DMS153 treated with DMSO at 0.1 percent for 48 hours (cell line): ENCODE data around the gene GNPNAT1.
"Not testable (repeated sequence)": the region's sequence is repeated elsewhere in the genome, so short reads cannot be mapped to it uniquely, and the experiment has no call there.

Experiments
- DNase-seq: peaks from one replicate; lab custom pipeline; 2025; ENCODE audit not compliant: unreplicated experiment; lab: John Stamatoyannopoulos, UW

Gene GNPNAT1

DNA sequence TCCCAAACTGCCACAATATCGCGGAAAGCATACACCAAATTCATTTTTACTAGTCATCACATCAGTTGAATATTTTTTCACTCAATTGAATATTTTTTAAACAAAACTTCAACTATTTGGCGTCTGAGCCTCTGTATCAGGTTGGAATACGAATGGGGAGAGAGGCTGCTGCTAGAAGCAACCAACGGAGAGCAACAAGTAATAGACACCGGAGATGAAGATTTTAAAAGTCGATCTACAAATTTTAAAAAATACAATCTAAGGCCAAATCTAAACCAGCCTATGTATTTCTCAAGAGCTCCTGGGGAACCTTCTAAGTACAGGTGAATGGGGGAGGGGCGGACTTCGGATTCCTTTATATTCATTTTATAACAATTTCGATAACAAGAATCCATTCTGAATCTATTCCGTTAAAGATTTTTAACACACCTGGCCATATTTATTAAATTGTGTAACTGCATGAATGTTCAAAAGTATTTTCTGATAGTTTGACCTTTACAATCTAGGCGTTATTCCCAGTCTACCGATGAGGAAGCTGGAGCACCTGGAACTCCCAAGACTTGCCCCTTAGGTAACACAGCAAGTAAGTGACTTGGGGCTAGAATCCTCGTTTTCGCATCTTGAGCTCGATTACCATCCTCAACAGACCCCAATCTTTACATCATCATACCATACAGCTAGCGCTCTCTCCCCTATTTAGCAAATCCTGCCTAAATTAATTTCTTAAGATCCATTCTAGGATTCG lies 1.2 kb downstream of the GNPNAT1 start:
- no peak for DNase-seq

DNA sequence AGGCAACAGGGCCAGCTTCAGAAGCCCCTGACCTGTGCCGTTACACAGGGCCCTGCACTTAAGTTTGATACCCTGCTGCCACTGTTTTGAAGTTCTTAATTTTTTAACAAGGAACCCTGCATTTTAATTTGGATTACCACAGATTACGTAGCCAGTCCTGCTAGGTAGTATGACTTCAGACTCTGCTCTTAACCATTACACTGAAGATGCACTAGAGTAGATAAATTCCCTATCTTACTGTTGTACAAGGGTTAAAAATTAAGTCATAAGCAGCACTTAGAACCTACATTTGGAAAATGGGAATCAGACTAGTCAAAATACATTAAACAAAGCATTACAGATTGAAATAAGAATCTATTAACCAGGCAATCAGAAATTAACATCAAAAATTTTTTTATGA lies 2.3 kb downstream of the GNPNAT1 start:
- DNase-seq, result no peak

DNA sequence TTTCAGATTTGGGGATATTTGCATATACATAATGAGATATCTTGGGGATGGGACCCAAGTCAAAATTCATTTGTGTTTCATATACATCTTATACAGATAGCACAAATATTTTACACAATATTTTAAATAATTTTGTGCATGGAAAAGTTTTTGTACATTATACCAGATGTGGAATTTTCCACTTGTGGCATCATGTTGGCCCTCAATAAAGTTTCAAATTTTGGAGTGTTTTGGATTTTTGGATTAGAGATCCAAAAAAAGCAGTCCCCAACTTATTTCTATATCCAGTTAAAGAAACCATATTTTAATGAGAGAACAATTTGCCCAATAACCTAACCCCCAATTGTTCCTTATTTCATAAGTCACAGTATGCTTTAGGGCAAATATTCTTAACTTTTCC lies 4.5 kb downstream of the GNPNAT1 start:
- no peak for DNase-seq

DNA sequence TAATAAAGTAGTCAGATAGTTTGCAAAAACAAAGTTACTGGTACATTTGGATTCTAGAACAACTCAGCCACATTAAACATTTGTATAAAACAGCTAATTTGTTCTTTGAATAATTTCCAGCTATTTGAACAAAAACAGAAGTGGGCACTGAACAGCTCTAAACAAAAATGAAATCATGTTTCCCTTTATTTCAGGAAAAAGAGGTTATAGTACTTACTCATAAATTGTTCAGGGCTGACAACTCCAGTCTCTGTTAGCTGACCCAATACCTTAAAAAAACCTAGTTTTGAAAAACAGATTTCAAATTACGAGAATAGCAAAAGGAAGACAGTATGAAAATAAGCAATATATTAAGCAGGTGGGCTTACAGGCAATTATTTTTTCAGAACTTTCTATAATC lies 8.2 kb downstream of the GNPNAT1 start:
- no peak for DNase-seq

DNA sequence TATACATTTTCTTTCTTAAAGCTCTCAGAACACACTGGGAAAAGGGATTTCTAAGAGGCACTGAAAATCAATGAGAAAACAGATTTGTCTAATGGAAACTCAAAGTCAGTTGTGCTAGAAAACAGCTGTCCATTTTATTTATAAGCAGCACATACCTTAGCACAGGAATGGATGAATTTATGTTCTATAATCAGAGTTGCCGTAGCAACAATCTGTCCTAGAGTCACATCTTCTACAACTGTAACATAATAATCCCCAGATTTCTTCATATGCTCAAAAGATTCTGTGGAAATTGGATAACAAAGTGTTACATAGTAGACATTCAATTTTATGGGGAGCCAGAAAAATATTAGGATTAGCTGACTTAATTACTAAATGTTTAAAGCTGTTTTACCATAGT lies 9.8 kb downstream of the GNPNAT1 start:
- DNase-seq, result no peak

DNA sequence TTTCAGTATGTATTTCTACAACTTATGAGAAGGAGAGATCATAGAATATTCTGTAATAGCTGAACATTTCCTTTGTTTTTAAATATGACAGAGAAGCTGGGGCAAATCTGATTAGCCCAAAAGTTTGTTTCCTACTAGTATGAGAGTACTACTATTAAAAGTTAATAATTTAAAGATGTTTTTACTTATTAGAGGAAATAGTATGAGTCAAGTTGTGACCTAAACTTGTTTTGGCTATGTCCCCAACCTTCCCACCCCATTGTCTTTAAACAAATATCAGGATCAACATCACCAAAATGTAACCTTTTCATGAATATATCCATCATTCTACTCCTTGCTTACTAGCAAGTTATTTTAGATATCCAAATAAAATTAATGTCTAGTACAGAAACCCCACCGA lies 10.5 kb downstream of the GNPNAT1 start:
- DNase-seq, result no peak

DNA sequence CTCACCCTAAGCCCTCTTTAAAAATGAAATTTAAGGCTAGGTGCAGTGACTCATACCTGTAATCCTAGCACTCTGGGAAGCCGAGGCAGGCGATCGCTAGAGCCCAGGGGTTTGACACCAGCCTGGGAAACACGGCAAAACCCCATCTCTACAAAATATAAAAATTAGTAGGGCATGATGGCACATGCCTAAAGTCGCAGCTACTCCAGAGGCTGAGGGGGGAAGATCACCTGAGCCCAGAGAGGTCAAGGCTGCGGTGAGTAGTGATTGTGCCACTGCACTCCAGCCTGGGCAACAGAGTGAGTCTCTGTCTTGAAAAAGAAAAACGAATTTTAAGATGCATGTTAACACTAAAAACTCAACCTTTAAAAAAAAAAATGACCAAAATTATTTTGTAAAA lies 12.7 kb downstream of the GNPNAT1 start:
- DNase-seq, result no peak

DNA sequence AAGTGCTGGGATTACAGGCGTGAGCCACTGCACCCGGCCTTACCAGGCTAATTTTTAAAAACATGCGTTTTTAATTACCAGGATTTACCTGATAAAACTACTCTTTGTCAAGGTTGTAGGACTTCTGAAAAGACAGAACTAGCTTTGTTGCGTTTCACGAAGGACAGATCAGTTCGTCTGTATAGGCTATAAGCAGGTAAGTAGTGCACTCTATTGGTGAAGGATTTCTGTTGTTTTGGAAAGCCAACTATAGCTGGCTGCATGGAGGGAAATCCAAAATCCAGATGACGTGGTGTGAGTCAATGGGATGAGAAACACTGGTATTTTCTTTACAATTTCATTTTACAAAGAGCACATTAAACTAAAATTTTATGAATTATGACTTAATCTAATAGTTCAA lies 14.6 kb downstream of the GNPNAT1 start:
- DNase-seq, result no peak

DNA sequence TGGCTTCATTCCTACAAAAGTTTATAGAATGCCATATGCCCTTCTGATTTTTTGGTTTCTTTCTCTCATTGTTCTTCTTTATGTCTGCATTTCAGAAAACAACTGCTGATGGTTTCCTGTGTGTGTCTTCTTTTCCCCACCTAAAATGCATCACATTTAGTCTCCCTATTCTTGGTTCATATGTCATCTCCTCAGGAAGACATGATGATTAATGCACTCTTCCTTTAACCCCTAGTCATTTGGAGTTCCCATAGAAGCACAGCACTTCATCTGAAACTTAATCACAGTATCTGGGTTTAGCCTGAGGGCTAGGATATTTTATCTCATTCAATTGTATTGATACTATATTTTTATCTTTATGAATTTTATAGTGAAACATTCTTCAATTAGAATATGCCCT lies 21.5 kb downstream of the GNPNAT1 start:
- no peak for DNase-seq

DNA sequence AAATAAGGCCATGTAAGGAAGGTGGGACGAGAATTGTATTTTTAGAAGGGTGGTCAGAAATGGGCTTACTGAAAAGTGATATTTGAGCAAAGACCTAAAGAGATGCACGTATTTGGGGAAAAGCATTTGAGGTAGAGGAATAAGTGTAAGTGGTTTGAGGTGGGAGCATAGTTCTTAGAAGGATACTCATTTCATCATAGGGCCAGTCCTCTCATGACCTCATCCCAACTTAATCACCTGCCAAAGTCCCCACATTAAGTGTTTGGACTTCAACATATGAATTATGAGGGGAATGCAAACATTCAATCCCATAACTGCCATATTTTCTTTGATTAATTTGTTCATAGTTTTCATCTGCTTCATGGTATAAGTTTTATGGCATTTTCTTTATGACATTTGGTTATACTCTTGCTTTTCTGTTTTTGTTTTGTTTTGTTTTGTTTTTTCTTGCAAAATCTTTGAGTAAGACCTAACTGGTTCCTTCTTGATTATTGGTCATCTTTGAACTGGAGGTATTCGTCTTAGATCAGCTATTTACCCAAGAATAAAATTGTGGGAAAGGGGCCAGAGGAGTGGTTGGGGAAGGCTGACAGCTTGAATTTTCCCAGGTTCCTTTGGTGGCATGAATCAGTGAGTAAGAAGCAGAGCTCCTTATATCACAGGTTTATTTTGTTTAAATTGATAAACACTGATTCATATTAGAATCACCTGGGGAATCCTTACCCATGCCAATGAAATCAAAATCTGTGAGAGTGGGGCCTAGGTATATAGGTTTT lies 24.2 kb downstream of the GNPNAT1 start:
- DNase-seq, result no peak

DNA sequence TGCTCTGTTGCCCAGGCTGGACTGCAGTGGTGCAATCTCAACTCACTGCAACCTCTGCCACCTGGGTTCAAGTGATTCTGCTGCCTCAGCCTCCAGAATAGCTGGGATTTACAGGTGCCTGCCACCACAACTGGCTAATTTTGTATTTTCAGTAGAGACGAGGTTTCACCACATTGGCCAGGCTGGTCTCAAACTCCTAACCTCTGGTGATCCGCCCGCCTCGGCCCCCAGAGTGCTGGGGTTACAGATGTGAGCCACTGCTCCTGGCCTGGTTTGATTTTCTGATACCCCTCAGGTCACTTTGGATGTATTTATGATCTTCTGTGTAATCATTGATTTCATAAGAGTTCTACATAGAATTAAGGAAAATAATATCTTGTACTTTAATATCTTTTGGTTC lies 28.5 kb downstream of the GNPNAT1 start:
- DNase-seq, result not testable (repeated sequence)

DNA sequence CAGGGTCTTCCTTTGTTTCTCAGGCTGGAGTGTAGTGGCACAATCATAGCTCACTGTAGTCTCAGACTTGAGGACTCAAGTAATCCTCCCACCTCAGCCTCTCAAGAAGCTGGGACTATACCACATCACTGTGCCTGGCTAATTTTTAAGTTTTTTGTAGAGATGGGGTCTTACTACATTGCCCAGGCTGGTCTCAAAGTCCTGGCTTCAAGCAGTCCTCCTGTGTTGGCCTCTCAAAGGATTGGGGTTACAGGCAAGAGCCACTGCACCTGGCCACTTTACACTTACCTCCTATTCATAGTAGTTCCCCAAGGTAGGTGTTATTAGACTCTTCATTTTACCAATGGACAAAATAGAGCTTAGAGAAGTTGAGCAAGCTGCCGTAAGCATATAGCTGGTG lies 32.3 kb downstream of the GNPNAT1 start:
- no peak for DNase-seq

DNA sequence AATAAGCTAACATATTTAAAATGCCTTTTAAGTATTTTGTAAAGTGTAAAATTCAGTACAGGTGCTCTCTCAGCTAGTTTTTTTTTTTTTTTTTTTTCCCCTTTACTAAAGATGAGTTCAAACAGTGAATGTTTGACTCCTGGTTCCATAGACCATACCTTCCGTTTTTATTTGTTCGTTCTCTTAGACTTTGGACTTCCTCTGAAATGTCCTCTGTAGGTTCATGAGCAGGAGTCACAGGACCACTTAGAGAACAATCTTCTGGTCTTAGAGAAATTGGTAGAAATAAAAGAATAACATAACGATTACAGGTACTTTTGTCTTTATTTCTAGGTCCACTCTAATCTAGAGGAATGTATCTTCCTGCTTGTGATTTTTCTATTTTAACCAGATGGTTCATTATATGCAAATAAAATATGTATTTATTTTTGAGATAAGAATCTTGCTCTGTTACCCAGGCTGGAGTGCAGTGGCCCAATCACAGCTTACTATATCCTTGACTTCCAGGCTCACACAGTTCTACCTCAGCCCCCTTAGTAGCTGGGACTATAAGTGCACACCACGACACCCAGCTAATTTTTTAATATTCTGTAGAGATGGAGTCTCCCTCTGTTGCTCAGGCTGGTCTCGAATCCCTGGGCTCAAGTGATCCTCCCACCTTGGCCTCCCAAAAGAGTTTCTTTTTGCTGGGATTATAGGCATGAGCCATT lies 35.6 kb downstream of the GNPNAT1 start:
- DNase-seq, result no peak

DNA sequence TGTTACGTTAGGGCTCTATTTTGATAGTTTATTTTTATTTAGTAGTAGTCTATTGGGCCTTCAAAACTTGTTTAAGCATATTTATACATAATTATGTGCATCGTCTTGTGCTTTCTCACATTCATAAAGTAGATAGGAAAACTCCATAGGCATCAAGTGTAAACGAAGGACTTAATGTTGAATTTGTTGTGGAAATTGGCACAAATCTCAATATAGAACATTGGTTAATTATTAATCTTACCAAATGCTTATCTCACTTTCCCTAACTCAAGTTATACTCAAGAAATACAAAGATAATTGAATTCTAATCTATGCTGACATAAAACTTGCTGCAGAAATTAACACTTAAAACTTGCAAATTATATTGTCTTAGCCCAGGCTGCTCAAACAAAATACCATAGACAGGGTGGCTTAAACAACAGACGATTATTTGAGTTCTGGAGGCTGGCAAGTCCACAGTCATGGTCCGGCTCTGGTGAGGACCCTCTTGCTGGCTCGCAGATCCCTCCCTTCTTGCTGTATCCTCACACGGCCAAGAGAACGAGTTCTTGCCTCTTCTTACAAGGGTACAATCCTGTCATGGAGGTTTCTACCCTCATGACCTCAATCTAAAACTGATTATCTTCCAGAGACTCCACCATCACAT lies 42.6 kb downstream of the GNPNAT1 start:
- no peak for DNase-seq

DNA sequence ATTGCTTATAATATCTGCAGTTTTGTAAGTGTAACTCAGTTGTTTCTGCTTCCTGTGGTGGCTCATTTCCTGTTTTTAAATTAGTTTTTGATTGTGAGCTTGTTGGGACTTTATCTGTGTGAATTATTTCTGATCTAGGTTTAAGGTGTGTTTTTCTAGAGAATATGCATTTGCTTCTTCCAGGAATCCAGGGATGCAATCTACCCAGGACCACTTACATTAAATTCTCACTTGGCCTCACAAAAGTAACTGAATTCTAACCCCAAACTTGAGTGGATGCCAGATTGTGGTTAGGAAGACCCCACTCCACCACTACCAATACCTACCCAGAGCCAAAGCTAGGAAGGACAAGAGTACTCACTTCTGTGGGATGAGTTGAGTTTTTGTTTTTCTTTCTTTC lies 49.5 kb downstream of the GNPNAT1 start:
- no peak for DNase-seq

DNA sequence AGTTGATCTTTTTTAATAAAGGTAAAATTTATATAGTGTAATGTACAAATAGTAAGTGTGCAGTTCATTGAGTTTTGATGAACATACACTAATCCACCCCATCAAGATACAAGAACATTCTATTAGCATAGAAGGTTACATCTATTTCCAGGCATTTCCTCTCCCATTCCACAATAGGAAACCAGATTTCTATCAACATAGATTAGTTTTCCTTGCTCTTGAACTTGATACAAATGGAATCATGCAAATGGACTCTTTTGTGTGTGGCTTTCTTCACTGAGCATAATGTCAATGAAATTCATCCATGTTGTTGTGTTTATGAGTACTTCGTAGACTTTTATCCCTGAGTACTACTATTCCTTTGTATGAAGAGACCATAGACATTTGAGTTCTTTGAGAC lies 50.7 kb downstream of the GNPNAT1 start:
- no peak for DNase-seq

DNA sequence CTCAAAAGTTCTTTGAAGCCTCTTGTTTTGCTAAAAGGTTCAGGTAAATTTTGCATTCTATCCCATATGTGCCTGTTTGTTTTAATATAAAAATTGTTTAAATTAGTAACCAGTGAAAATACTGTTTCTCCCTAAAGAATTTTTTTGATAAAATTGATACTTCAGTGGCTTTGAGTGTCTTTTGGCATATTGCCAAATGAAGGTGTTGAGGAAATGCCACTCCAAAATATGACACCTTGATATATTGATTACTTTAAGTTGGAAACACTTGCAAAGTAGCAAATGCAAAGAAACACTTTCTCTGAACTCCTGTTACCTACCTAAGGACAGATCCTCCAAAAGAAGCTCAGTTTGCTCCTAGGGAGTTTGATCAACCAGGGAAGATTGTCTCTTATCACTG lies 53.0 kb downstream of the GNPNAT1 start:
- DNase-seq, result no peak

DNA sequence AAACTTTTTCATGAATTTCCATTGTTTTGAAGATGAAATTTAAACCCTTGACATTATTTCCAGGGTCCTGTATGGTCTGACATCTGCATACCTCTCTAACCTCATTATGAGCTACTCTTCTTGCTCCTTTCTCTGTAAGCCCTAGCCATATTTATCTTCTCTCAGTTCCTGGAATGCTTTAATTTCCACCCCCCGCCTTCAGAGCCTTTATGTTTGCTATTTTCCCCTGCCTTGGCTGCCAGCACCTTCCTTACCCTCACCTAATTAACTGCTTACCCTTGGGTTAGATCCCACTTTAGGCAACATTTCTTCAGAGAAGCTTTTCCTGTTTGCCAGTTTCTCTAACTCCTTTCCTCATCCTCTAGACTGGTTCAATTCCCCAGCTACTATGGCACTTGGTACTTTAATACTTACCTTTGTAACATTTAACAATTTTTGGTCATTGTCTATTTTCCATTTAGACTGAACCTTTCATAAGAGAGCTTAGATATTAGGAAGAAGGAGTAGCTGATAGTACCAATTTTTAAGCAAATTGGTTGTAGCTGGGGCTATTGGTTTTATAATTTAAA lies 55.4 kb downstream of the GNPNAT1 start:
- DNase-seq, result no peak

DNA sequence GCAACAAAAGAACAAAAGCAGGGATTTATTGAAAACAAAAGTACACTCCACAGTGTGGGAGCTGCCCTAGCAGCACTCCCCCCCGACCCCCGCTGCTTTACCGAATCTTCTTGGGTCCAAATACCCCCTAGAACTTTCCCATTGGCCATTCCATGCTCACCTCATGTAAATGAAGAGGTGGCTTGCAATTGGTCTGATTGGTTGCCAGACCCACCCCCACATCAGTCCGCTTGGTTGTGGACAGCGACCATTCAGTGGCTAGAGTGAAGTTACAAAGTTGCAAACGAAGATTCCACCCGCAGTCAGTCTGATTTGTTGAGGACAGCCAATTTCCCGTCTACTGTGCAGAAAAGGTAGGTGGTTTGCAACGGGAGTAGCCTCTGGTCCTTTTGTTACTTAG lies 57.6 kb downstream of the GNPNAT1 start:
- DNase-seq, result no peak

DNA sequence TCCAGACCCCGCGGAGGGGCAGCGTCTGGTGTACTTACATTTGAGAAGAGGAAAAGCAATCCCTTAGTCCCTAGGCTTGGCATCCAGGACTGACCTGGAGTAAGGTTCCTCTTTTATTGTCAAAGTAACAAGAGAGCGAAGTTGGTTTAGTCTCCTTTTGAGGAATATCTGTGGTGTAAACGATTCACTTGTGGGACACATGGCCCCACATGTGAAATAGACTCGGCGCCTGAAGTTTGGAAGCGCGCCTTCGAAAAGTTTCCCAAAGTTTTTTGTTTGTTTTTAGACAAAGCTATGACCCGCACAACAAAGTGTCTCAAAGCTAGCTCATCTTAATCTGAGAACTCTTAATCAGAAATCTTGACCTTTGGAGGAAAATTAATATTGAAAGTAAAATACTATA lies 60.7 kb downstream of the GNPNAT1 start:
- DNase-seq, result no peak
